Stimulated activated CD8-positive, alpha-beta memory T cell treated with anti-CD3 and anti-CD28 coated beads, Interleukin-15, amount 100 ng/mL, for 24 hours (primary cell): ENCODE data around the gene SH3BP5L.

Source experiments
- DNase-seq: peaks from one replicate; pipeline ENCODE4 v3.0.0-alpha.2; 2020; ENCODE audit warnings: low read depth

SH3BP5L gene

GRCh38 chr1:248825573-248825908 is 174 bp downstream of the SH3BP5L start:
- no peak for DNase-seq

- no peak for DNase-seq
Measured at GRCh38 chr1:248825136-248825535, 579 bp downstream of the SH3BP5L start.

- DNase-seq = no peak
Measured at GRCh38 chr1:248824701-248825100, 1.0 kb downstream of the SH3BP5L start.

GRCh38 chr1:248824301-248824700 is 1.4 kb downstream of the SH3BP5L start:
- DNase-seq = no peak

GRCh38 chr1:248823517-248824001 is 2.2 kb downstream of the SH3BP5L start:
- no peak for DNase-seq

- DNase-seq = no peak
Measured at GRCh38 chr1:248822148-248823032, 3.3 kb downstream of the SH3BP5L start.

- no peak for DNase-seq
Measured at GRCh38 chr1:248821641-248822040, 4.1 kb downstream of the SH3BP5L start.

GRCh38 chr1:248821101-248821500 is 4.6 kb downstream of the SH3BP5L start:
- DNase-seq = no peak

- no peak for DNase-seq
Measured at GRCh38 chr1:248820041-248820585, 5.6 kb downstream of the SH3BP5L start.

GRCh38 chr1:248818505-248819374 is 7.0 kb downstream of the SH3BP5L start:
- DNase-seq = no peak

GRCh38 chr1:248817065-248817464 is 8.7 kb downstream of the SH3BP5L start:
- DNase-seq = no peak

GRCh38 chr1:248816042-248816851 is 9.5 kb downstream of the SH3BP5L start:
- no peak for DNase-seq

GRCh38 chr1:248815407-248816034 is 10.2 kb downstream of the SH3BP5L start:
- DNase-seq = no peak

- no peak for DNase-seq
Measured at GRCh38 chr1:248814351-248814750, 11.4 kb downstream of the SH3BP5L start.

GRCh38 chr1:248813546-248813945 is 12.2 kb downstream of the SH3BP5L start:
- no peak for DNase-seq

- no peak for DNase-seq
Measured at GRCh38 chr1:248812736-248813425, 12.8 kb downstream of the SH3BP5L start.

GRCh38 chr1:248811514-248812490 is 13.9 kb downstream of the SH3BP5L start:
- DNase-seq = no peak

GRCh38 chr1:248810727-248811513 is 14.8 kb downstream of the SH3BP5L start:
- DNase-seq = no peak
